ENCODE results near the gene BTBD9.

Gene BTBD9

GRCh38 chr6:38528196-38528965, 111.3 kb downstream of the BTBD9 start:
- POLR2A ChIA-PET = no interaction called here
- H3K4me3 ChIP-seq (ENCODE audit: low read depth, low read length) = no peak overlapping the region
- CTCF ChIA-PET = interaction anchor here (1.3 kb wide), 1 partner anchor 18 kb away, joined by 3 read pairs; no protein-coding TSS in a partner anchor
- no peak for TF ChIP-seq CTCF (IDR thresholded peaks at IDR 0.05; ENCODE audit: insufficient read depth, low read length, missing control alignments)
- no peak for DNase-seq (ENCODE audit: low read depth, low spot score)

GRCh38 chr6:38527371-38527770, 112.4 kb downstream of the BTBD9 start:
- TF ChIP-seq CTCF (IDR thresholded peaks at IDR 0.05; ENCODE audit: insufficient read depth, low read length, missing control alignments) = no peak

GRCh38 chr6:38525888-38526287, 113.8 kb downstream of the BTBD9 start:
- ChIA-PET POLR2A (no interaction called here), CTCF (no interaction called here)
- DNase-seq (ENCODE audit: low read depth, low spot score) = no peak
- no peak overlapping the region for H3K4me3 ChIP-seq (ENCODE audit: low read depth, low read length)
- TF ChIP-seq CTCF (IDR thresholded peaks at IDR 0.05; ENCODE audit: insufficient read depth, low read length, missing control alignments) = no peak

More at GRCh38 chr6:38527371-38527770, 112.4 kb downstream of the BTBD9 start:
- CTCF ChIA-PET = no interaction called here
- DNase-seq (ENCODE audit: low read depth, low spot score) = no peak
- POLR2A ChIA-PET = no interaction called here
- no peak overlapping the region for H3K4me3 ChIP-seq (ENCODE audit: low read depth, low read length)

GRCh38 chr6:38524436-38525145, 115.1 kb downstream of the BTBD9 start:
- no peak overlapping the region for H3K4me3 ChIP-seq (ENCODE audit: low read depth, low read length)
- POLR2A ChIA-PET = no interaction called here
- TF ChIP-seq CTCF (IDR thresholded peaks at IDR 0.05; ENCODE audit: insufficient read depth, low read length, missing control alignments) = no peak
- no peak for DNase-seq (ENCODE audit: low read depth, low spot score)
- CTCF ChIA-PET = interaction anchor here (0.7 kb wide), 1 partner anchor 46 kb away, joined by 3 read pairs; no protein-coding TSS in a partner anchor

GRCh38 chr6:38522322-38522721, 117.4 kb downstream of the BTBD9 start:
- H3K4me3 ChIP-seq (ENCODE audit: low read depth, low read length) = no peak overlapping the region
- POLR2A ChIA-PET = interaction anchor here (0.6 kb wide), 1 partner anchor 23 kb away, joined by 3 read pairs; no protein-coding TSS in a partner anchor
- CTCF ChIA-PET = interaction anchor here (0.8 to 1.5 kb wide), 2 partner anchors 28 to 48 kb away, joined by 4 to 6 read pairs; no protein-coding TSS in a partner anchor

More at GRCh38 chr6:38522322-38522721, 117.4 kb downstream of the BTBD9 start:
- no peak for DNase-seq (ENCODE audit: low read depth, low spot score)
- TF ChIP-seq CTCF (IDR thresholded peaks at IDR 0.05; ENCODE audit: insufficient read depth, low read length, missing control alignments) = no peak

Data from AG04449 (cell line).